WTC11 (cell line): ENCODE results near the gene AVL9. TPM values are rescaled to one million over a fixed set of nuclear protein-coding genes. Genes with fewer than 3 reads are reported as not detected.

Experiments used
- ATAC-seq: fragments of 200-7000 bp; cut with Tn5 transposase; 2 replicates; pipeline ENCODE4 v1.10.0; 2021; ENCODE audit warnings: mild to moderate bottlenecking, moderate library complexity
- CTCF ChIA-PET: fragments of 300-600 bp; sonication (Branson Sonifier 250); formaldehyde crosslinking; loops from one replicate; lab custom pipeline; 2021; ENCODE audit warnings: antibody characterized with exemption; lab: Charles Lee
- POLR2A ChIA-PET: fragments of 350-600 bp; sonication (Branson Sonifier 250); formaldehyde crosslinking; loops from one replicate; lab custom pipeline; 2021; ENCODE audit warnings: antibody characterized with exemption; lab: Charles Lee
- DNase-seq: peaks from one replicate; pipeline ENCODE4 v3.0.0; 2021; ENCODE audit warnings: low spot score
- H3K27ac Mint-ChIP-seq: 2 replicates; pipeline ENCODE4 v1.8.0; 2021; ENCODE audit warnings: mixed read lengths
- H3K27me3 Mint-ChIP-seq: 2 replicates; pipeline ENCODE4 v1.8.0; 2021; ENCODE audit warnings: low read depth, mild to moderate bottlenecking, moderate library complexity, mixed read lengths
- H3K36me3 Mint-ChIP-seq: 2 replicates; pipeline ENCODE4 v1.8.0; 2021; ENCODE audit warnings: mixed read lengths
- H3K4me1 Mint-ChIP-seq: 2 replicates; pipeline ENCODE4 v1.8.0; 2022; ENCODE audit warnings: mixed read lengths
- H3K4me3 Mint-ChIP-seq: 2 replicates; pipeline ENCODE4 v1.8.0; 2021; ENCODE audit warnings: mild to moderate bottlenecking, moderate library complexity, mixed read lengths
- H3K9me3 Mint-ChIP-seq: 2 replicates; pipeline ENCODE4 v1.8.0; 2021; ENCODE audit warnings: mixed read lengths
- AFF4 ChIP-seq: sonication (generic); formaldehyde crosslinking; IDR thresholded peaks from 2 replicates; pipeline ENCODE4 v1.8.1; 2023; ENCODE audit warnings: mild to moderate bottlenecking, missing genetic modification reagents, borderline replicate concordance
- CDX4 ChIP-seq: fragments of 250-450 bp; sonication (Bioruptor Pico); IDR thresholded peaks from 2 replicates; pipeline ENCODE4 v1.9.0; 2021; ENCODE audit warnings: moderate library complexity, mild to moderate bottlenecking, inconsistent platforms, borderline replicate concordance
- CREB1 ChIP-seq: sonication (generic); formaldehyde crosslinking; IDR thresholded peaks from 2 replicates; pipeline ENCODE4 v1.8.0; 2023; ENCODE audit warnings: mild to moderate bottlenecking, missing genetic modification reagents
- CREM ChIP-seq: sonication (generic); formaldehyde crosslinking; IDR thresholded peaks from 2 replicates; pipeline ENCODE4 v1.8.1; 2022; ENCODE audit warnings: mild to moderate bottlenecking, missing genetic modification reagents, moderate library complexity
- E2F4 ChIP-seq: sonication (generic); formaldehyde crosslinking; IDR thresholded peaks from 2 replicates; pipeline ENCODE4 v1.8.1; 2022; ENCODE audit warnings: low read depth, mild to moderate bottlenecking, moderate library complexity, missing genetic modification reagents, borderline replicate concordance
- FOXP4 ChIP-seq: sonication (generic); formaldehyde crosslinking; IDR thresholded peaks from 2 replicates; pipeline ENCODE4 v1.8.0; 2022; ENCODE audit warnings: mild to moderate bottlenecking, missing genetic modification reagents
- GABPB1 ChIP-seq: sonication (generic); formaldehyde crosslinking; IDR thresholded peaks from 2 replicates; pipeline ENCODE4 v1.8.1; 2023; ENCODE audit warnings: mild to moderate bottlenecking, missing genetic modification reagents
- HMGA2 ChIP-seq: fragments of 250-450 bp; sonication (Bioruptor Pico); IDR thresholded peaks from 2 replicates; pipeline ENCODE4 v1.4.0; 2021; ENCODE audit warnings: mild to moderate bottlenecking, moderate library complexity
- NFATC4 ChIP-seq: fragments of 250-450 bp; sonication (Bioruptor Pico); IDR thresholded peaks from 2 replicates; pipeline ENCODE4 v1.9.0; 2021; ENCODE audit warnings: mild to moderate bottlenecking
- OVOL2 ChIP-seq: fragments of 250-450 bp; sonication (Bioruptor Pico); IDR thresholded peaks from 2 replicates; pipeline ENCODE4 v1.9.0; 2021; ENCODE audit warnings: mild to moderate bottlenecking, borderline replicate concordance
- PRDM15 ChIP-seq: sonication (generic); formaldehyde crosslinking; IDR thresholded peaks from 2 replicates; pipeline ENCODE4 v1.8.0; 2022; ENCODE audit warnings: missing genetic modification reagents
- SMAD3 ChIP-seq: sonication (generic); formaldehyde crosslinking; IDR thresholded peaks from 2 replicates; pipeline ENCODE4 v1.8.0; 2022; ENCODE audit warnings: missing genetic modification reagents, mild to moderate bottlenecking, borderline replicate concordance
- ZMAT4 ChIP-seq: fragments of 250-450 bp; sonication (Bioruptor Pico); IDR thresholded peaks from 2 replicates; pipeline ENCODE4 v1.9.0; 2021; ENCODE audit warnings: mild to moderate bottlenecking
- ZNF416 ChIP-seq: fragments of 250-450 bp; sonication (Bioruptor Pico); IDR thresholded peaks from 2 replicates; pipeline ENCODE4 v1.9.0; 2021; ENCODE audit warnings: mild to moderate bottlenecking, inconsistent platforms
- ZNF423 ChIP-seq: fragments of 250-450 bp; sonication (Bioruptor Pico); IDR thresholded peaks from 2 replicates; pipeline ENCODE4 v2.1.2; 2022; ENCODE audit warnings: mild to moderate bottlenecking, moderate library complexity
- ZNF532 ChIP-seq: fragments of 250-450 bp; sonication (Bioruptor Pico); IDR thresholded peaks from 2 replicates; pipeline ENCODE4 v1.9.0; 2021; ENCODE audit warnings: mild to moderate bottlenecking, borderline replicate concordance
- total RNA-seq: library from RNA; stranded (reverse); gene quantifications from 3 replicates; pipeline ENCODE4 v1.2.3, GENCODE V29; 2021

The AVL9 gene
- total RNA-seq, 1 experiment from 2014 or later: 55.6 TPM

GRCh38 chr7:32474008-32474407 is 21.3 kb upstream of the AVL9 start:
- no peak for ATAC-seq
- DNase-seq: no peak
- Mint-ChIP-seq H3K27ac (no peak overlapping the region), H3K27me3 (no peaks in the 10 kb centered on the region; the same call in 1 of the 2 replicates), H3K4me3 (no peak overlapping the region), H3K4me1 (no peaks in the 10 kb centered on the region), H3K36me3 (peaks cover 3% of the 10 kb centered on the region; the same call in 1 of the 2 replicates), H3K9me3 (peaks cover 13% of the 10 kb centered on the region)
- TF ChIP-seq E2F4 (CRISPR knock-in tag) (no peak), SMAD3 (CRISPR knock-in tag) (no peak), ZMAT4 (no peak), NFATC4 (CRISPR knock-in tag) (no peak), AFF4 (no peak), HMGA2 (CRISPR knock-in tag) (no peak), CDX4 (CRISPR knock-in tag) (no peak), ZNF416 (CRISPR knock-in tag) (no peak), ZNF532 (CRISPR knock-in tag) (no peak), PRDM15 (CRISPR knock-in tag) (no peak), CREM (CRISPR knock-in tag) (no peak), FOXP4 (CRISPR knock-in tag) (no peak), OVOL2 (CRISPR knock-in tag) (no peak), ZNF423 (CRISPR knock-in tag) (no peak), GABPB1 (no peak), CREB1 (CRISPR knock-in tag) (no peak)
- POLR2A ChIA-PET: no interaction called here
- CTCF ChIA-PET: no interaction called here
